Ovary (tissue), 9 donors: ENCODE results near the gene ARID5B. TPM values are rescaled to one million over a fixed set of nuclear protein-coding genes. Genes with fewer than 3 reads are reported as not detected.

Experiments used
- DNase-seq, 5 donors: peaks; one replicate each; pipeline ENCODE4 v3.0.0-alpha.2; 2019 to 2020
- H3K27ac ChIP-seq, 2 donors: fragments of 200-600 bp; one replicate each; pipeline versions ENCODE4 v1.5.1 to v1.8.0; 2019 to 2022
- H3K27me3 ChIP-seq: fragments of 200-600 bp; one replicate; pipeline ENCODE4 v1.8.0; 2022
- H3K36me3 ChIP-seq: fragments of 200-600 bp; sonication (generic); one replicate; pipeline ENCODE4 v1.5.1; 2019
- H3K4me1 ChIP-seq: one replicate; pipeline ENCODE4 v1.8.1; 2013; ENCODE audit warnings: mild to moderate bottlenecking, moderate library complexity; ENCODE audit not compliant: insufficient read depth
- H3K4me3 ChIP-seq: fragments of 200-600 bp; sonication (generic); one replicate; pipeline ENCODE4 v1.5.1; 2017
- H3K9me3 ChIP-seq, 2 donors: fragments of 200-600 bp in 1 of 2; sonication (generic) in 1 of 2; one replicate each; pipeline versions ENCODE4 v1.5.1 to v1.8.1; 2013 to 2019; ENCODE audit warnings: mild to moderate bottlenecking in 1 of 2, moderate library complexity in 1 of 2
- EP300 ChIP-seq: sonication (generic); formaldehyde crosslinking; IDR thresholded peaks from one replicate; pipeline ENCODE4 v1.6.1; 2017; ENCODE audit warnings: antibody characterized with exemption
- POLR2A ChIP-seq: fragments of 450-650 bp; IDR thresholded peaks from one replicate; pipeline ENCODE4 v1.6.1; 2017; ENCODE audit warnings: antibody characterized with exemption, mild to moderate bottlenecking, moderate library complexity
- WGBS, 3 donors: extraction: QIAGEN DNeasy Blood & Tissue Kit in 1 of 3; methylation state at CpG; one replicate each; pipeline versions ENCODE4 v1.1.5 to v1.1.7; 2013 to 2017; 5-methylcytosine and 5-hydroxymethylcytosine counted together
- intact Hi-C, 4 donors: fragments of 100-400 bp; cut with DNase I; formaldehyde crosslinking; loops; one replicate each; pipeline versions ENCODE4 v1.11.0 to v1.15.1; 2022 to 2023
- polyA plus RNA-seq, 2 donors: library from polyadenylated mRNA; stranded (reverse); fragments of 200-250 nt in 1 of 2; fragments of 350-450 nt in 1 of 2; fragmentation: Illumina TruSeq in 1 of 2; extraction: RNeasy Lipid Tissue Mini Kit (QIAGEN cat#74804) in 1 of 2; gene quantifications; one replicate each; pipeline ENCODE4 v1.2.3, GENCODE V29; 2013 to 2014
- total RNA-seq, 7 donors: library from RNA; depleted of rRNA in 2 of 7; stranded (reverse); fragments of >200 nt in 2 of 7; fragmentation: NEBNext Ultra II Directional in 3 of 7; extraction: Animal tissue kit (Norgen Biotek cat#: 25700) in 3 of 7; gene quantifications; one replicate each; pipeline versions ENCODE4 v1.1.0 to v1.2.4, GENCODE V29; 2016 to 2023
- TF ChIP-seq, protein P1 (sequence below), 3 donors: fragments of 450-650 bp in 2 of 3; fragments of 200-600 bp in 1 of 3; IDR thresholded peaks; one replicate each; pipeline versions ENCODE4 v1.5.1 to v1.8.0; 2016 to 2022; ENCODE audit warnings: antibody characterized with exemption in 3 of 3, mild to moderate bottlenecking in 1 of 3
- donor health status: DM: no; HTN: no; CAD: no; lungs with moderate emphysema.
- donor health status: DM: no; HTN: no; CAD: no.
- donor health status: Bipolar disorder and iron deficiency.
- donor health status: DM: yes; HTN: yes; CAD: no.
- donor health status: DM: no; HTN: no; CAD: no.
- donor health status: DM: yes; HTN: yes; CAD: no.

ARID5B gene
- total and polyA plus RNA-seq, 9 donors = 18.3 to 61.8 (median 28.3) TPM

DNA sequence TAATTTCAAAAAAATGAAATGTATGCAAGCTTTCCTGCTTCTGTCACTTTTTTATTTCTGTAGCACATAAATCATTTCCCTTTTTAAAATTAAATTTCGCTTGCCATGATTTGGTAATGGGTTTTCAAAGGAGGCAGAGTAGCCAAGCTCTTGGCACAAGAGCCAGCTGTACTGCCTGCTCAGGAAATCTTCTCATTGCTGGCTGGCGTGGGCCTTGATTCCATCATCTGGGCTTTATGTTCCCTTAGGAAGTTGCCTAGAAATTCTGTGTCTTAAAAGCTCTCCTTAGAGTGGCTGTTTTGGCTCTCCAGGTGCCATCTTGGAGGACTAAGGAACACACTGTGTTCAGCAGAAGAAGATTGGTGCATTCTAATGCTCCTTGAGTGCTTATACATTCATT lies 107.4 kb downstream of the ARID5B start:
- 70 to 96% (median 80%) methylated on average over 2 of the region's 2 CpGs for WGBS, 3 donors
- Histone ChIP-seq H3K27me3 (no peaks in the 10 kb centered on the region), H3K4me3 (no peak overlapping the region), H3K9me3 (no peaks in the 10 kb centered on the region), H3K4me1 (no peaks in the 10 kb centered on the region), H3K36me3 (no peaks in the 10 kb centered on the region), H3K27ac (no peak overlapping the region)
- TF ChIP-seq EP300 (no peak), POLR2A (no peak)
- TF ChIP-seq, protein P1, sequence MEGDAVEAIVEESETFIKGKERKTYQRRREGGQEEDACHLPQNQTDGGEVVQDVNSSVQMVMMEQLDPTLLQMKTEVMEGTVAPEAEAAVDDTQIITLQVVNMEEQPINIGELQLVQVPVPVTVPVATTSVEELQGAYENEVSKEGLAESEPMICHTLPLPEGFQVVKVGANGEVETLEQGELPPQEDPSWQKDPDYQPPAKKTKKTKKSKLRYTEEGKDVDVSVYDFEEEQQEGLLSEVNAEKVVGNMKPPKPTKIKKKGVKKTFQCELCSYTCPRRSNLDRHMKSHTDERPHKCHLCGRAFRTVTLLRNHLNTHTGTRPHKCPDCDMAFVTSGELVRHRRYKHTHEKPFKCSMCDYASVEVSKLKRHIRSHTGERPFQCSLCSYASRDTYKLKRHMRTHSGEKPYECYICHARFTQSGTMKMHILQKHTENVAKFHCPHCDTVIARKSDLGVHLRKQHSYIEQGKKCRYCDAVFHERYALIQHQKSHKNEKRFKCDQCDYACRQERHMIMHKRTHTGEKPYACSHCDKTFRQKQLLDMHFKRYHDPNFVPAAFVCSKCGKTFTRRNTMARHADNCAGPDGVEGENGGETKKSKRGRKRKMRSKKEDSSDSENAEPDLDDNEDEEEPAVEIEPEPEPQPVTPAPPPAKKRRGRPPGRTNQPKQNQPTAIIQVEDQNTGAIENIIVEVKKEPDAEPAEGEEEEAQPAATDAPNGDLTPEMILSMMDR (IDR thresholded peaks at IDR 0.05) = no peak
- intact Hi-C loops = no loop called here
- DNase-seq = no peak

- H3K4me1 ChIP-seq = no peaks in the 10 kb centered on the region
- 77 to 88% (median 83%) methylated on average over 5 of the region's 5 CpGs for WGBS, 3 donors
- DNase-seq = no peak
- no peaks in the 10 kb centered on the region for H3K27me3 ChIP-seq
- no peaks in the 10 kb centered on the region for H3K9me3 ChIP-seq
- TF ChIP-seq POLR2A (no peak), EP300 (no peak)
- TF ChIP-seq, protein P1 (IDR thresholded peaks at IDR 0.05) = no peak
- no peaks in the 10 kb centered on the region for H3K36me3 ChIP-seq
- intact Hi-C loops = no loop called here
- no peak overlapping the region for H3K4me3 ChIP-seq
- H3K27ac ChIP-seq = no peak overlapping the region
Measured at GRCh38 chr10:62010366-62010765, 108.9 kb downstream of the ARID5B start.

- no peaks in the 10 kb centered on the region for H3K27me3 ChIP-seq
- 79 to 85% (median 80%) methylated on average over 5 of the region's 5 CpGs for WGBS, 3 donors
Measured at GRCh38 chr10:62011558-62011957, 110.1 kb downstream of the ARID5B start.

GRCh38 chr10:62012318-62012717 lies 110.8 kb downstream of the ARID5B start:
- WGBS, 3 donors = 74 to 82% (median 79%) methylated on average over 6 of the region's 6 CpGs
- intact Hi-C loops = no loop called here
- Histone ChIP-seq H3K4me1 (peaks cover 4% of the 10 kb centered on the region), H3K27ac (no peak overlapping the region), H3K4me3 (no peak overlapping the region), H3K9me3 (no peaks in the 10 kb centered on the region), H3K36me3 (no peaks in the 10 kb centered on the region), H3K27me3 (no peaks in the 10 kb centered on the region)
- TF ChIP-seq, protein P1 (IDR thresholded peaks at IDR 0.05) = no peak
- TF ChIP-seq EP300 (no peak), POLR2A (no peak)
- DNase-seq = no peak

More at GRCh38 chr10:62011558-62011957, 110.1 kb downstream of the ARID5B start:
- no peak overlapping the region for H3K27ac ChIP-seq
- no peak for DNase-seq
- H3K4me3 ChIP-seq = no peak overlapping the region
- H3K9me3 ChIP-seq = no peaks in the 10 kb centered on the region
- TF ChIP-seq, protein P1 (IDR thresholded peaks at IDR 0.05) = no peak
- TF ChIP-seq EP300 (no peak), POLR2A (no peak)
- no peaks in the 10 kb centered on the region for H3K36me3 ChIP-seq
- H3K4me1 ChIP-seq = no peaks in the 10 kb centered on the region
- intact Hi-C loops = no loop called here
